Stomach (tissue), 4 donors: ENCODE results near the gene PHACTR4.

Experiments used
- CTCF ChIP-seq, 7 experiments: fragments of 450-650 bp in 4 of 7; fragments of 200-600 bp in 3 of 7; sonication (generic) in 3 of 7; IDR thresholded peaks; one replicate each; pipeline ENCODE4 v1.5.1; 2016 to 2019; ENCODE audit warnings: antibody characterized with exemption in 7 of 7, control low read depth in 2 of 7, mild to moderate bottlenecking in 1 of 7
- EP300 ChIP-seq: sonication (generic); formaldehyde crosslinking; IDR thresholded peaks from one replicate; pipeline ENCODE4 v1.6.1; 2017; ENCODE audit warnings: antibody characterized with exemption
- POLR2A ChIP-seq, 4 donors: fragments of 450-650 bp; IDR thresholded peaks; one replicate each; pipeline ENCODE4 v1.6.1; 2016; ENCODE audit warnings: antibody characterized with exemption in 4 of 4, control low read depth in 2 of 4, mild to moderate bottlenecking in 1 of 4, moderate library complexity in 1 of 4
- POLR2AphosphoS5 ChIP-seq, 3 donors: sonication (generic); formaldehyde crosslinking; IDR thresholded peaks; one replicate each; pipeline ENCODE4 v1.6.1; 2016; ENCODE audit warnings: antibody characterized with exemption in 3 of 3

GRCh38 chr1:28507646-28508434 lies 138.3 kb downstream of the PHACTR4 start:
- TF ChIP-seq POLR2A (IDR thresholded peaks at IDR 0.05) (no peak), CTCF (IDR thresholded peaks at IDR 0.05) (no peak), EP300 (no peak), POLR2AphosphoS5 (IDR thresholded peaks at IDR 0.05) (no peak)
